ENCODE data around the gene SENP5. TPM values are rescaled to one million over a fixed set of nuclear protein-coding genes. Genes with fewer than 3 reads are reported as not detected.

Gene SENP5
- total and polyA plus RNA-seq, 7 donors: 4.2 to 54.6 (median 41.5) TPM

GRCh38 chr3:196932600-196932999 is 64.9 kb downstream of the SENP5 start:
- 90 to 92% methylated on average over 3 of the region's 3 CpGs for WGBS, 2 donors
- Histone ChIP-seq H3K36me3 (peaks cover 17 to 97% (median 54%) of the 10 kb centered on the region in 4 donors), H3K27me3 (no peaks in the 10 kb centered on the region), H3K4me3 (no peak overlapping the region), H3K4me1 (no peaks in the 10 kb centered on the region), H3K27ac (no peak overlapping the region), H3K9me3 (no peaks in the 10 kb centered on the region)
- intact Hi-C loops (cut with DNase I): no loop called here
- no peak for DNase-seq
- no peak for TF ChIP-seq POLR2AphosphoS5 (IDR thresholded peaks at IDR 0.05)
- TF ChIP-seq POLR2A (IDR thresholded peaks at IDR 0.05): no peak
- no peak for TF ChIP-seq CTCF (IDR thresholded peaks at IDR 0.05)
- no peak for TF ChIP-seq EP300 (IDR thresholded peaks at IDR 0.05)

GRCh38 chr3:196936288-196936687 is 68.6 kb downstream of the SENP5 start:
- Histone ChIP-seq H3K27me3 (no peaks in the 10 kb centered on the region), H3K36me3 (peaks cover 18 to 82% (median 50%) of the 10 kb centered on the region in 4 donors), H3K9me3 (no peaks in the 10 kb centered on the region), H3K27ac (no peak overlapping the region), H3K4me1 (peaks cover 0 to 15% (median 10%) of the 10 kb centered on the region in 4 donors), H3K4me3 (no peak overlapping the region)
- intact Hi-C loops (cut with DNase I): no loop called here
- DNase-seq: no peak
- 87 to 95% methylated on average over 3 of the region's 3 CpGs for WGBS, 2 donors
- TF ChIP-seq CTCF (IDR thresholded peaks at IDR 0.05) (no peak), EP300 (IDR thresholded peaks at IDR 0.05) (no peak), POLR2A (IDR thresholded peaks at IDR 0.05) (no peak), POLR2AphosphoS5 (IDR thresholded peaks at IDR 0.05) (no peak)

- Histone ChIP-seq H3K27me3 (no peaks in the 10 kb centered on the region), H3K27ac (no peak overlapping the region), H3K4me1 (peaks cover 0 to 23% (median 13%) of the 10 kb centered on the region in 4 donors), H3K36me3 (peaks cover 18 to 65% (median 43%) of the 10 kb centered on the region in 4 donors), H3K9me3 (no peaks in the 10 kb centered on the region), H3K4me3 (no peak overlapping the region)
- TF ChIP-seq POLR2AphosphoS5 (IDR thresholded peaks at IDR 0.05) (no peak), POLR2A (IDR thresholded peaks at IDR 0.05) (no peak), EP300 (IDR thresholded peaks at IDR 0.05) (no peak), CTCF (IDR thresholded peaks at IDR 0.05) (no peak)
- intact Hi-C loops (cut with DNase I): no loop called here
- no peak for DNase-seq
- WGBS, 2 donors: 92% methylated on average over 2 of the region's 2 CpGs
Observed at GRCh38 chr3:196938124-196938523, 70.4 kb downstream of the SENP5 start.

GRCh38 chr3:196938576-196938975 is 70.9 kb downstream of the SENP5 start:
- DNase-seq: no peak
- peaks cover 0 to 27% (median 17%) of the 10 kb centered on the region in 4 donors for H3K4me1 ChIP-seq
- TF ChIP-seq POLR2AphosphoS5 (IDR thresholded peaks at IDR 0.05): no peak
- TF ChIP-seq CTCF (IDR thresholded peaks at IDR 0.05): no peak
- TF ChIP-seq POLR2A (IDR thresholded peaks at IDR 0.05): no peak
- no peak for TF ChIP-seq EP300 (IDR thresholded peaks at IDR 0.05)
- WGBS, 2 donors: 81 to 95% methylated on average over 5 of the region's 5 CpGs
- H3K36me3 ChIP-seq: peaks cover 18 to 60% (median 43%) of the 10 kb centered on the region in 4 donors
- H3K9me3 ChIP-seq: no peaks in the 10 kb centered on the region
- H3K27ac ChIP-seq: no peak overlapping the region
- H3K4me3 ChIP-seq: no peak overlapping the region
- intact Hi-C loops (cut with DNase I): no loop called here
- H3K27me3 ChIP-seq: no peaks in the 10 kb centered on the region

- Histone ChIP-seq H3K9me3 (no peaks in the 10 kb centered on the region), H3K27ac (peak overlapping the region; percentile 86 to 94 (median 94)), H3K4me1 (peaks cover 0 to 37% (median 25%) of the 10 kb centered on the region in 4 donors), H3K36me3 (peaks cover 10 to 28% (median 17%) of the 10 kb centered on the region in 4 donors), H3K4me3 (peak overlapping the region; percentile 84 to 100 (median 98)), H3K27me3 (no peaks in the 10 kb centered on the region)
- no peak for DNase-seq
- intact Hi-C loops (cut with DNase I): loop anchor here (1.0 to 10.0 kb wide), 6 partner anchors 29 to 373 kb away; partner anchors contain the start of genes CEP19, FBXO45, PIGX and SENP5
- WGBS, 2 donors: 0 to 1% methylated on average over 31 of the region's 31 CpGs
- TF ChIP-seq POLR2A (IDR thresholded peaks at IDR 0.05) (no peak), EP300 (IDR thresholded peaks at IDR 0.05) (no peak), CTCF (IDR thresholded peaks at IDR 0.05) (no peak), POLR2AphosphoS5 (IDR thresholded peaks at IDR 0.05) (no peak)
Observed at GRCh38 chr3:196941729-196942225, 74.1 kb downstream of the SENP5 start.
